Activated effector memory CD4-positive, alpha-beta T cell treated with Interleukin-2 at 50 U/mL for 16 hours (primary cell): ENCODE measurements around the gene ALMS1.
"Not testable (repeated sequence)": the region's sequence is repeated elsewhere in the genome, so short reads cannot be mapped to it uniquely, and the experiment has no call there.

ENCODE experiments used
- DNase-seq: peaks from one replicate; pipeline ENCODE4 v3.0.0-alpha.2; 2020

ALMS1 gene

GRCh38 chr2:73530773-73531172, 145.1 kb downstream of the ALMS1 start:
- not testable (repeated sequence) for DNase-seq

- no peak for DNase-seq
Observed at GRCh38 chr2:73532381-73532780, 146.7 kb downstream of the ALMS1 start.

- DNase-seq = no peak
Observed at GRCh38 chr2:73536133-73536840, 150.7 kb downstream of the ALMS1 start.

GRCh38 chr2:73560875-73561274, 175.2 kb downstream of the ALMS1 start:
- not testable (repeated sequence) for DNase-seq

GRCh38 chr2:73561422-73561821, 175.8 kb downstream of the ALMS1 start:
- DNase-seq = no peak

GRCh38 chr2:73564986-73565385, 179.3 kb downstream of the ALMS1 start:
- DNase-seq = no peak

- DNase-seq = no peak
Observed at GRCh38 chr2:73566288-73566878, 180.7 kb downstream of the ALMS1 start.

- no peak for DNase-seq
Observed at GRCh38 chr2:73575261-73575660, 189.6 kb downstream of the ALMS1 start.

- DNase-seq = no peak
Observed at GRCh38 chr2:73582364-73582763, 196.7 kb downstream of the ALMS1 start.

- no peak for DNase-seq
Observed at GRCh38 chr2:73588177-73588576, 202.5 kb downstream of the ALMS1 start.

GRCh38 chr2:73593680-73594079, 208.0 kb downstream of the ALMS1 start:
- no peak for DNase-seq

- DNase-seq = no peak
Observed at GRCh38 chr2:73594251-73594650, 208.6 kb downstream of the ALMS1 start.

GRCh38 chr2:73601780-73602179, 216.1 kb downstream of the ALMS1 start:
- no peak for DNase-seq

GRCh38 chr2:73603099-73603588, 217.5 kb downstream of the ALMS1 start:
- not testable (repeated sequence) for DNase-seq

GRCh38 chr2:73604589-73604988, 219.0 kb downstream of the ALMS1 start:
- DNase-seq = not testable (repeated sequence)

- no peak for DNase-seq
Observed at GRCh38 chr2:73610111-73610510, 224.5 kb downstream of the ALMS1 start.

- no peak for DNase-seq
Observed at GRCh38 chr2:73611193-73611592, 225.6 kb downstream of the ALMS1 start.

GRCh38 chr2:73611867-73612266, 226.2 kb downstream of the ALMS1 start:
- DNase-seq = no peak

- no peak for DNase-seq
Observed at GRCh38 chr2:73614105-73614504, 228.5 kb downstream of the ALMS1 start.

GRCh38 chr2:73614997-73615396, 229.4 kb downstream of the ALMS1 start:
- no peak for DNase-seq

GRCh38 chr2:73619925-73620324, 234.3 kb downstream of the ALMS1 start:
- not testable (repeated sequence) for DNase-seq

- not testable (repeated sequence) for DNase-seq
Observed at GRCh38 chr2:73624036-73624435, 238.4 kb downstream of the ALMS1 start.

GRCh38 chr2:73624625-73625024, 239.0 kb downstream of the ALMS1 start:
- DNase-seq = not testable (repeated sequence)

GRCh38 chr2:73626237-73626636, 240.6 kb downstream of the ALMS1 start:
- not testable (repeated sequence) for DNase-seq

- not testable (repeated sequence) for DNase-seq
Observed at GRCh38 chr2:73628493-73628892, 242.9 kb downstream of the ALMS1 start.
